ENCODE data around the gene OLIG3.

Gene OLIG3

GRCh38 chr6:137489046-137490005, 4.9 kb downstream of the OLIG3 start:
- Histone ChIP-seq H3K27me3 (peaks cover 93% of the 10 kb centered on the region), H3K9me3 (peaks cover 4% of the 10 kb centered on the region; the same call in 1 of the 2 replicates), H3K4me1 (no peaks in the 10 kb centered on the region), H3K36me3 (no peaks in the 10 kb centered on the region), H3K4me3 (ENCODE audit: low read depth, low read length) (no peak overlapping the region)
- no peak for DNase-seq
- TF ChIP-seq, protein P1, sequence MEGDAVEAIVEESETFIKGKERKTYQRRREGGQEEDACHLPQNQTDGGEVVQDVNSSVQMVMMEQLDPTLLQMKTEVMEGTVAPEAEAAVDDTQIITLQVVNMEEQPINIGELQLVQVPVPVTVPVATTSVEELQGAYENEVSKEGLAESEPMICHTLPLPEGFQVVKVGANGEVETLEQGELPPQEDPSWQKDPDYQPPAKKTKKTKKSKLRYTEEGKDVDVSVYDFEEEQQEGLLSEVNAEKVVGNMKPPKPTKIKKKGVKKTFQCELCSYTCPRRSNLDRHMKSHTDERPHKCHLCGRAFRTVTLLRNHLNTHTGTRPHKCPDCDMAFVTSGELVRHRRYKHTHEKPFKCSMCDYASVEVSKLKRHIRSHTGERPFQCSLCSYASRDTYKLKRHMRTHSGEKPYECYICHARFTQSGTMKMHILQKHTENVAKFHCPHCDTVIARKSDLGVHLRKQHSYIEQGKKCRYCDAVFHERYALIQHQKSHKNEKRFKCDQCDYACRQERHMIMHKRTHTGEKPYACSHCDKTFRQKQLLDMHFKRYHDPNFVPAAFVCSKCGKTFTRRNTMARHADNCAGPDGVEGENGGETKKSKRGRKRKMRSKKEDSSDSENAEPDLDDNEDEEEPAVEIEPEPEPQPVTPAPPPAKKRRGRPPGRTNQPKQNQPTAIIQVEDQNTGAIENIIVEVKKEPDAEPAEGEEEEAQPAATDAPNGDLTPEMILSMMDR (IDR thresholded peaks at IDR 0.05; ENCODE audit: low read depth, low read length), result peak; percentile 10; the same call in 1 of the 2 replicates

DNA sequence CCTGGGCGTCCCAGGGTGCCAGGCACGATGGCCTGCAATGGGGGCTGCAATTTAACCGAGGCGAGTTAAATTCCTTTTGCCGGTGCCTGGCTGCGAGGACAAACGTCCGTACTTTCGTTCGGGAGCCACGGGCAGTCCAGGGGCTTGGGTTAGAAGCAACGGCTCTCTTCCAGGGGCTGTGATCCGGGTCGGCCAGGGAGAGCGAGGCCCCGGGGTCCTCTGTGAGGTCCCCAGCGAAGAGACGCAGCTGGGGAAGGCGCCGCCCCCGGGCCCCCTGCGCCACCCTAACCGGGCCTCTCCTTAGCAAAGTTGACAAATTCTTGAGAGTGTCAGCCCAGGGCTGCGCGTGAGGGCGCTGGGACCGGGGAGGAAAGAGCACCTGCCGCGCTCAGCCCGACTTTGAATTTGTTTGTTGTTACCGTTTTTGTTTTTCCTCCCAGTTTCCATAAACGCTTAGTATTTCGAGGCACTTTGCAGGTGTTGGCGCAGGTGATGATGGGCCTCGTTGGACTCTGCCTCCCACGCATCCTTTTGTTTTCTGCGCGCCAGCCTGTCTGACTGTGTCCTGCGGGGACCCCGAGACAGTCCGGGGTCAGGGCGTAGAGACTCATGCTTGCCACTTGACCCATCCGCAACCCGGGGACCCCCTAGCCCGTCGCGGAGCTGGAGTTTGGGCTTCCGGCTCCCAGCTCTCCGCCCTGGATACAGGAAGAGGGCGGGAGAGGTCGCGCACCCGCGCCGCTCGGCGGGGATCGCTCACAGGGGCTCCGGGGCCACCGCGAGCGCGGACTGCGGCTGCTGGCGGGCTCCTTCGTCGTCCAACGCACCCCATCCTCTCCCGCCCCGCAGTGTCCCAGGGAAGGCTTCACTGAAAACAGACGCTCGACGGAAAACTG, 5.8 kb downstream of the OLIG3 start:
- TF ChIP-seq, protein P1 (IDR thresholded peaks at IDR 0.05; ENCODE audit: low read depth, low read length), result no peak
- no peaks in the 10 kb centered on the region for H3K36me3 ChIP-seq
- peaks cover 2% of the 10 kb centered on the region; the same call in 1 of the 2 replicates for H3K9me3 ChIP-seq
- peaks cover 86% of the 10 kb centered on the region for H3K27me3 ChIP-seq
- no peak overlapping the region for H3K4me3 ChIP-seq (ENCODE audit: low read depth, low read length)
- no peak for DNase-seq
- H3K4me1 ChIP-seq, result no peaks in the 10 kb centered on the region

DNA sequence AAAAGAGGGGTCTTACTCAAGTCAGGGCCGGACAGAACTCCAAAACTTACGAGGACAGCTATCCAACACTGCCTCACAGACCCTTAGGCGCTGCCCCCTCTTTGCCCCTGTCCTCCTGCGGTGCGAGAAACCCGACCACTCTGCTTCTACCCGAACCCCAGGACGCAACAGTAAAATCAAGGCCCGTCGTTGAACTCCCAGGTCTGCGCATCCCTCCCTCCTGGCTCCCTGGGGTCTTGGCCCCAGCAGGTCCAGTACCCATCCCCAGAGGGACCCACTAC, 6.4 kb downstream of the OLIG3 start:
- Histone ChIP-seq H3K4me3 (ENCODE audit: low read depth, low read length) (no peak overlapping the region), H3K27me3 (peaks cover 83% of the 10 kb centered on the region)
- TF ChIP-seq, protein P1 (IDR thresholded peaks at IDR 0.05; ENCODE audit: low read depth, low read length), result no peak

GRCh38 chr6:137487181-137487868, 6.9 kb downstream of the OLIG3 start:
- TF ChIP-seq, protein P1 (IDR thresholded peaks at IDR 0.05; ENCODE audit: low read depth, low read length), result no peak
- Histone ChIP-seq H3K4me3 (ENCODE audit: low read depth, low read length) (no peak overlapping the region), H3K9me3 (no peaks in the 10 kb centered on the region), H3K36me3 (no peaks in the 10 kb centered on the region), H3K27me3 (peaks cover 81% of the 10 kb centered on the region), H3K4me1 (no peaks in the 10 kb centered on the region)
- DNase-seq, result no peak

More for the DNA sequence above, 6.4 kb downstream of the OLIG3 start:
- Histone ChIP-seq H3K4me1 (no peaks in the 10 kb centered on the region), H3K9me3 (no peaks in the 10 kb centered on the region), H3K36me3 (no peaks in the 10 kb centered on the region)
- DNase-seq, result no peak

- TF ChIP-seq, protein P1 (IDR thresholded peaks at IDR 0.05; ENCODE audit: low read depth, low read length), result no peak
- DNase-seq, result no peak
- Histone ChIP-seq H3K4me1 (no peaks in the 10 kb centered on the region), H3K27me3 (peaks cover 76% of the 10 kb centered on the region), H3K36me3 (no peaks in the 10 kb centered on the region), H3K4me3 (ENCODE audit: low read depth, low read length) (no peak overlapping the region), H3K9me3 (no peaks in the 10 kb centered on the region)
These were observed 7.8 kb downstream of the OLIG3 start for GRCh38 chr6:137486416-137486815.

All from BE2C (cell line).